T1000 (cell line): Measurements from ENCODE around the gene MRPS18C.
"Not testable (repeated sequence)": the region's sequence is repeated elsewhere in the genome, so short reads cannot be mapped to it uniquely, and the experiment has no call there.

Experiments
- DNase-seq: peaks from one replicate; lab custom pipeline; 2025; ENCODE audit warnings: mixed read lengths; lab: John Stamatoyannopoulos, UW

MRPS18C gene

DNA sequence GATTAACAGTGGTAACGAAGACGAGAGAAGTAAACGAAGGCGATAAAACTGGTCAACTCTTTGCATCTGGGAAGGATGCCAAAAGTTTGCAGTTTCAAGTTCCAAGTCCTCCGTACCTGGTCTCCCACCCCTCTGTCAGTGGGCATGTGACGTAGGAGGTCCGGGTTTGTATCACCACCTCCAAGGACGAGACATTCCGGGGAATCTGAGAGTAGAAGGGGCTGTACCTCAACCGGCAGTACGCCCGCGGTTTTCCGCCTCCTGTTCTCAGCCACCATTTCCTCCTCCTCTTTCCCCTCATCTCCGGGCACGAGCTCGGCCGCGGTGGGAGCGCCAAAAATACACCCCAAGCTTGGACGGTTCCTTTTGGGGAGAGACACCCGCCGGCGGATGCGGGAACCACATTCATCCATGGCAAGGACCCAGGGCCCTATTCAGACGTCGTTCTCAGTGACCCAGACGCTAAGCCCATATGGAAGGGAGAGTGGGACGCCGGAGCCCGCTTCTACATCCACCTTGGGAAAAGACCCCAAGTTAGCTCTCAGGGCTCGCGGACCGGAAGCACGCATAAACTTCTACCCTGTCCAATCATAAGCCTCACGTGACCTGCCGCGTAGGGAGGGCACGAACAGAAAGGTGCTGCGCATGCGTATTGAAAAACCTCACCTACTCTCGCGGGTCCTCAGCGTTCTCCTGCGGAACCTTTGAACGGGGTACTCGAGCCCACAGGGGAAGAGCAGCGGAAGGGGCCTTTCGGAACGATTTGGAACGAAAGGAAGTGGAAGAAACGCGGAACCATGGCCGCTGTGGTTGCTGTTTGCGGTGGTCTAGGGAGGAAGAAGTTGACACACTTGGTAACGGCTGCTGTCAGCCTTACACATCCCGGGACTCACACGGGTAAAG lies at the start of gene MRPS18C, which contains the start of gene HELQ:
Gene MRPS18C, plus strand, starts transcription at position 778 of the 903 bp plus-strand sequence. Its CDS starts 20 bp downstream, at position 798.
Gene HELQ, minus strand, starts transcription at position 543 of the 903 bp plus-strand sequence. Its CDS starts 130 bp downstream, at position 413.
- DNase-seq = peak; percentile 94

DNA sequence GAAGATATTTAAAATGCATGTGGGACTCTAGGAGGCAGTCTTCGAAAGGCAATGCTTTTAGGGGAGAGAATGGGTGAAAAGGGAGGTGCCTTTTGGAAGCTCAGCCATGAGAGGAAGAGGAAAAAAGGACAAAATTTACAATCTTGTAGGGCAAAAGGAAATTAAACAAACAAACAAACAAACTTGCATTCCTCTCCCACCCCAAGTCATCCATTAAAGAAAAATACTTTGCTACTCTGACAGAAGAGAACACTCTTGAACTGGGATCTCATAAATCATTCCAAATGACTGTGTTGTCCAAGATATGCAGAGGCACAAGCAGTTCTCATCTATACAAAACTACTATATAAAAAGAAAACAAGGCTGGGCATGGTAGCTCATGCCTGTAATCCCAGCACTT lies 47.0 kb upstream of the MRPS18C start:
- DNase-seq = no peak

DNA sequence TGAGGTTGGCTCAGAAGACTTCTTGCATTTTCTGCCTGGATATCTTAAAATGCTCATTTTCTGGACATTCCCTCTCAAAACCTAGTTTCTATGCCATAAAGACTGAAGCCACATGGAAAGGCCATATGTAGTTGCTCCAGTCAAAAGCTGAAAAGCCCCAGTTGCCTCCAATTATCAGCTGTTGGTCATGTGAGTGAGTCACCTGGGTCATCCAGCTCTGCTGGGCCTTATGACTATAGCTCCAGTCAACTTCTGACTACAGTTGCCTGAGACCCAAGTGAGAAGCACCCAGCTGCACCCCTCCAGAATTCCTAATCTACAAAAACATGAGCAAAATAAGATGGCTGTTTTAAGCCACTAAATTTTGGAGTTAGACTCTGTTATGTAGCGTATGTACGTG lies 42.2 kb upstream of the MRPS18C start:
- no peak for DNase-seq

DNA sequence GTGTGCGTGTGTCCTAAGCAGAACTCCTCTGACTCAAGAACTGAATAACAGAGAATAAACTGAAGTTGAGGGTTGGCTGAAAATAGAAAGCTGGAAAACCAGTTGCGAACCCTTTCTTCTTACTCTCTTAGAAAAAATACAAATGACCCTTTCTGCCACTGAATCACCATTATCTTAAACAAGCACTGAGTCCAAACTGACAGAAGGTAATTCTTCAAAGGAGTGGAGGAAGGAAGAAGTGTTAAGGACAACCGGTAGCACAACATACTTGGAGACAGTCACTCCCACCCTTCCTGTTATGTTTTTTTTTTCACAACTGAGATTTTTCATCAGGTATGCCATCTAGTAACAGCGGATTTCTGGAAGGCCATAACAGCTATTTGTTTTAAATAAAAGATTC lies 38.3 kb upstream of the MRPS18C start:
- no peak for DNase-seq

- DNase-seq = no peak
Measured at GRCh38 chr4:83418211-83418610, 37.6 kb upstream of the MRPS18C start.

DNA sequence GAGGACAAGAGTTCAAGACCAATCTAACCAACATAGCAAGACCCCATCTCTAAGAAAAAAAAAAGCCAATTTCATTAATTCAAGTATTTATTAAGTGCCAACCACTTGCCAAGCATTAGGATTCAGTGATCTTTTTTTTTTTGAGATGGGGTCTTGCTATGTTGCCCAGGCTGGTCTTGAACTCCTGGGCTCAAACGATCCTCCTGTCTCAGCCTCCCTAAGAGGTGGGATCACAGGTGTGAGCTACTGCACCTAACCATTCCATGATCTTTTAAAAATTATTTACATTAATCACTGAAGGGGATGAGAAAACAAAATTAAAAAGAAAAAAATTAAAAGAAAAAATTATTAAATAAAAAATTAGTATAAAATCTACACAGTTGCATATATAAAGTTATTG lies 24.7 kb upstream of the MRPS18C start:
- DNase-seq = no peak

GRCh38 chr4:83436680-83437079 lies 19.2 kb upstream of the MRPS18C start:
- no peak for DNase-seq

- no peak for DNase-seq
Measured at GRCh38 chr4:83438719-83439118, 17.1 kb upstream of the MRPS18C start.

GRCh38 chr4:83440148-83440814 lies 15.6 kb upstream of the MRPS18C start:
- DNase-seq = no peak

DNA sequence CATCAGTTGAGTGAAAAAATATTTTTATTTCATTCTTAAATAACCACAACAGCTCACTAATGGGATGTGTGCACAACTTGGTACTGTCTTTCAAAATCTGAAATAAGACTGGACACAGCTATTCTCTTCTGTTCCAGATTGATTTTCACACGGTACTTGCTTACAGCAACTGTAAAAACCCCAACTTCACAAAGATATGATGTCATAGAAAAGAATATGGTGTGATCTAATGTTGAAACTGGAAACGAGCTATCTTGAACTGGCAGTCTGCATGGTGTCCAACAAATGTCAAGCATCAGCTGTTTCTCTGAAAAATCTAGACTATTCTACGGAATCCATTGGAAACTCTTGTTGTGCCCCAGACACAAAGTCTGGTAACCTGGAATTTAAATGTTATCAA lies 15.0 kb upstream of the MRPS18C start:
- no peak for DNase-seq

GRCh38 chr4:83449009-83449408 lies 6.8 kb upstream of the MRPS18C start:
- no peak for DNase-seq

DNA sequence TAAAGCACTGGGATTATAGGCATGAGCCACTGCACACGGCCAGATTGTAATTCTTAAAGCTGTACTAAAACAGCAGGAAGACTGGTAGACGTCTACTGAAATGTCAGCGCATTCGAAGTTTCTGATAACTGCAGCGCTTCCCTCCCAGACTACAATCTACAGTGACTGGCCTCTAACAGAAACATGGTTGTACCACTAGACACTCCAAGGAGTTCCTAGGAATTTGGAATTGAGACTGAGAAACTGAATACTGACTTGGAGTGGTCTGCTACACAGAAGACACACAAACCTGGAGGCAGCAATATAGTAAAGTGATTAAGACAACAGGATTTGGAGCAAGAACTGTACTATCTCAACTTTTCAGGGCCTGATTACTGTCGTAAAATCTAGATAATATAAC lies 1.2 kb upstream of the MRPS18C start:
- DNase-seq = no peak

DNA sequence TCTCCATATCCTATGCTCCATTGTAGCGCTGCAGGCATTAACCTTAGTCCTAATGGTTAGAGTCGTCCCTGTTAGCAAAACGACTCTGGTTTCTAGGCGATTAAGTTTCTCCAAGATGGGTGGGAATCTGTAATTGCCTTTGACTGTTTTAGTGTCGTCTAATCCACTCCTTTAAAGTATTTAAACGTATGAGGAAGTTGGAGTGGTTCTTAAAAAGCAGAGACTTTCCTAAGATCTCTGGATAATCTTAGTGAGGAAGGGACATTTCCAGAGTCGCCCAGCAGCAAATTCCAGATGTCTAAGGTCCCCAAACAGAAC lies 285 bp downstream of the MRPS18C start:
- no peak for DNase-seq

GRCh38 chr4:83473423-83473822 lies 17.6 kb downstream of the MRPS18C start:
- DNase-seq = no peak

- DNase-seq = no peak
Measured at GRCh38 chr4:83473966-83474365, 18.1 kb downstream of the MRPS18C start.

- peak; percentile 91 for DNase-seq
Measured at GRCh38 chr4:83484500-83485461, 28.9 kb downstream of the MRPS18C start, which contains the start of gene ABRAXAS1. Gene ABRAXAS1, minus strand, starts transcription at chr4:83485100. Its CDS starts 28 bp downstream, at chr4:83485072.

DNA sequence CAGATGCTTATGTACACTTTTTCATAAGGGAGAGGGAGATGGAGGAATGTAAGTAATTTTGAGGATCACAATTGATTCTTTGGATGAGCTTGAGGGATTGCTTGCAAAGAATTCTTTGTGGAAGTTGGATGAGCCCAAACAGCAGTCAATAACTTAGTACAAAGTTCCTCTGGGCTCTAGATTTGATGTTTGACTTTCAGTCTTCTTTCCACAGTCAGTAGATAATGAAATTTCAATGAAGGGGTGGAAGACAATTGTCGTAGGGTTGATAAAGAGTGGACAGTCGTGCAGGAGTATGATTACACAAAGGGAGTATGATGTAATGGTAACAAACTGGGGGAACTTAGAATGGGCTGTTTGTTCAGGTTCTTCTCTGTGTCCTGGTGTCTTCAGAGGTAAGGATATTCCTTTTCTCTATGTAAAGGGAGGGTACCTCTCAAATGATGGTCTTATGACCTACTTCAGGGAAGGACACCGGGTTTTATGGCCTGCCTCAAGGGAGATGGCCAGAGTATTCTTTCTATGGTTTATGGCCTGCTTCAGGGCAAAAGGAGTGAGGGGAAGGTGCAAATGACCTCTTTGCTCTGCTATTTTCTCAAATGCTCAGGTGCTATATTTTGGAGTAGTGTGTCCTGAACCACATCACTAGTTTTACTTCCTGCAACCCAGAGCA lies 30.7 kb downstream of the MRPS18C start:
- DNase-seq = no peak

GRCh38 chr4:83489711-83490326 lies 34.0 kb downstream of the MRPS18C start:
- no peak for DNase-seq

DNA sequence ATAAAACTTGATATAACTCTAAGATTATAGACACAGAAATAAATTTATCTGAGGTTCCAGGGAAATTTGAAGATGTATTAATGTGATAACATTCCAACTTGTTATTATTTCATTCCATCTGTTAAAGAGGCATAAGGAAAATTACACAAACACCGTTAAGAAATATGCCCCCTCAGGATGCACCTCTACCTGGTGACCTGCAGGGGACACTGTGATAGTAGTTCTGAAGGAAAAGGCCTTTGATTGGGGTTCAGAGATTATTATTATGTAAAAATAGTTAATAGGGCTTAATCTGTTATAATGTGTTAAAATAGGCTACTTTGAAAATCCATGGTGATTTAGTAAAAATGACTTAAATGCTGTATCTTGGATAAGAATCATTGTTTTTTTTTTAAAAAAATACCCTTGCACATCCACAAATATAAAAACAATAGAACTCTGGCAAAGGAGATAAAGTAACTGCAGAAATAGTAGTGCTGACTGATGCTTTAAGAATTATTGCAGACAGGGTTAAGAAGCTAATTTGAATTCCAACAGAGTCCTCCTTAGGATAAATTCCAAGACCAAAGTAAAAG lies 35.1 kb downstream of the MRPS18C start:
- DNase-seq = no peak

DNA sequence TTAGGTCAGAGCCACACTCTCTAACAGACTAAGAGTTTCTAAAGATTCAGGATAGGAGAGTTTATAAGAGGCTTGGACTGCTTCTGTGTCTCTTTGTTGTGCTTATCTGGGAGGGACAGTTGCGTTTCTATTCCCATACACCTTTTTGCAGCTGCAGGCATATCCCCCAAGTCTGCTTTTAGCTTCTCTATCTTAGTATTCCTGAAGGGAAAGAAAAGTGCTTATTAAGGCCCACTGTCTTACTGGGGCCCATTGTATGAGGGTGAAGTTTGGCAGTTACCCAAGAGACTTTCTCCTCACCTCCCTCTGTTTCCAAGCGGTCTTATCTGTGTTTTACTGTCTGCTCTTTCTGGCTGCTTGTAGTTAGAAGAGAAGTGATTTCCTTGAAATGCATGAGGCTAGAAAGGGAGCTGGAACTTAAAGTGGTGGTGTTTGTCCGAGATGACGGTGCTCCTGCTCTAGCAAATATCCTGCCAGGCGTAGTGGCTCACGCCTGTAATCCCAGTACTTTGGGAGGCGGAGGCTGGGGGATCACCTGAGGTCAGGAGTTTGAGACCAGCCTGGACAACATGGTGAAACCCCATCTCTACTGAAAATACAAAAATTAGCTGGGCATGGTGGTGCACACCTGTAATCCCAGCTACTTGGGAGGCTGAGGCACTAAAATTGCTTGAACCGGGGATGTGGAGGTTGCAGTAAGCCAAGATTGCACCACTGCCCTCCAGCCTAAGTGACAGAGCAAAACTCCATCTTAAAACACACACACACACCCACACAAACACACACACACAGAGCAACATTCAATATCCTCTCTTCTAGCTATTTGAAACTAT lies 40.4 kb downstream of the MRPS18C start:
- not testable (repeated sequence) for DNase-seq
